ENCODE results near the gene TMEM158. TPM values are rescaled to one million over a fixed set of nuclear protein-coding genes. Genes with fewer than 3 reads are reported as not detected.

TMEM158 gene
- total and polyA plus RNA-seq, 2 of the 8 experiments (the other 6 are each of a cell fraction or from before 2014, with no cell fraction given) = 6.8 to 30.3 TPM

- H4K20me1 ChIP-seq (replicated peaks in 1 of 2; ENCODE audit: control insufficient read depth in 1 of 2, insufficient read depth in 2 of 2, low read length in 2 of 2) = no peaks in the 10 kb centered on the region
- peak overlapping the region; percentile 64; the same call in 1 of the 2 replicates for H2BK12ac ChIP-seq (ENCODE audit: low read depth, low read length)
- peak overlapping the region; percentile 53; the same call in 1 of the 2 replicates for H2AFZ ChIP-seq (ENCODE audit: low read length)
- H3K79me1 ChIP-seq (ENCODE audit: low read depth, low read length) = no peaks in the 10 kb centered on the region
- H2BK20ac ChIP-seq (ENCODE audit: low read length) = 0 out of 2 replicates have a peak overlapping the region, but pooled peaks have one; percentile 37
- H3K4me3 ChIP-seq (ENCODE audit: extremely low read depth in 1 of 4, insufficient read depth in 2 of 4, low read depth in 3 of 4, low read length in 4 of 4) = no peak overlapping the region
- H4K8ac ChIP-seq (ENCODE audit: extremely low read depth, insufficient read depth, low read length) = no peak overlapping the region
- H2AK5ac ChIP-seq (ENCODE audit: low read depth, low read length) = no peak overlapping the region
- no peaks in the 10 kb centered on the region for H3K9me3 ChIP-seq (ENCODE audit: insufficient read depth in 2 of 2, low read depth in 1 of 2, low read length in 1 of 2)
- H4K91ac ChIP-seq (replicated peaks; ENCODE audit: insufficient read length, low read length) = peak overlapping the region; percentile 26
- no peak overlapping the region for H3K4ac ChIP-seq (replicated peaks; ENCODE audit: insufficient read length, low read depth, low read length)
- no peak overlapping the region for H3K23ac ChIP-seq (ENCODE audit: insufficient read length)
- H3K36me3 ChIP-seq (ENCODE audit: control insufficient read depth in 2 of 4, insufficient read depth in 4 of 4, low read length in 3 of 4) = no peaks in the 10 kb centered on the region; a peak in 1 of 8 replicates
- H3K4me1 ChIP-seq (replicated peaks in 1 of 4; ENCODE audit: control insufficient read depth in 3 of 4, insufficient read depth in 4 of 4, low read length in 3 of 4) = peaks cover 0 to 6% (median 4%) of the 10 kb centered on the region in 4 experiments; a peak in 5 of 7 replicates
- peak overlapping the region; percentile 89; the same call in 1 of the 2 replicates for H2BK5ac ChIP-seq (ENCODE audit: low read depth, low read length)
- H3K18ac ChIP-seq (ENCODE audit: extremely low read depth, low read length) = peak overlapping the region; percentile 54; the same call in 1 of the 2 replicates
- no peak overlapping the region for H4K5ac ChIP-seq (ENCODE audit: insufficient read length, low read depth, low read length)
- H3K56ac ChIP-seq (replicated peaks; ENCODE audit: insufficient read length, low read depth, low read length) = no peak overlapping the region
- H3K27me3 ChIP-seq (replicated peaks in 1 of 4; ENCODE audit: control insufficient read depth in 3 of 4, extremely low read depth in 1 of 4, insufficient read depth in 3 of 4, low read length in 3 of 4) = no peaks in the 10 kb centered on the region; a peak in 2 of 7 replicates
- H2BK120ac ChIP-seq (replicated peaks; ENCODE audit: low read depth, low read length) = no peak overlapping the region
- no peaks in the 10 kb centered on the region for H3K79me2 ChIP-seq (ENCODE audit: control insufficient read depth in 1 of 2, insufficient read depth in 2 of 2, low read length in 2 of 2)
- H3K23me2 ChIP-seq (ENCODE audit: low read depth, low read length) = no peaks in the 10 kb centered on the region
- no peak overlapping the region for H3K27ac ChIP-seq (ENCODE audit: low read depth, low read length)
- CTCF ChIA-PET (ENCODE audit: partially characterized antibody) = interaction anchor here (0.9 to 2.7 kb wide), 4 partner anchors 9 to 35 kb away, joined by 3 to 11 read pairs (median 4); no protein-coding TSS in a partner anchor
- no peak overlapping the region for H3K14ac ChIP-seq (ENCODE audit: insufficient read length)
- no peak overlapping the region for H3K9ac ChIP-seq (replicated peaks in 1 of 4; ENCODE audit: extremely low read depth in 1 of 4, low read depth in 3 of 4, low read length in 3 of 4)
- WGBS, 2 experiments (ENCODE audit: extremely low coverage in 1 of 2, insufficient coverage in 1 of 2, insufficient read length in 1 of 2, insufficient replicate concordance in 2 of 2, low coverage in 1 of 2, low lambda C conversion rate in 2 of 2, missing lambda C conversion rate in 1 of 2) = 95% methylated on average over 7 of the region's 7 CpGs; no CpG with 5 or more reads in 1 of the 2 experiments
- H3K4me2 ChIP-seq (ENCODE audit: insufficient read depth in 1 of 2, low read depth in 2 of 2, low read length in 2 of 2) = no peak overlapping the region
- no peak for DNase-seq (ENCODE audit: low read depth in 1 of 2, low spot score in 2 of 2)
- POLR2A ChIA-PET (ENCODE audit: partially characterized antibody) = interaction anchor here (1.2 to 1.3 kb wide), 2 partner anchors 38 to 148 kb away, joined by 3 to 4 read pairs; no protein-coding TSS in a partner anchor
- no peak for FAIRE-seq
- no peak overlapping the region for H2BK15ac ChIP-seq (ENCODE audit: low read length)
- no peak for TF ChIP-seq POLR2AphosphoS5 (IDR thresholded peaks at IDR 0.05; ENCODE audit: low read depth, low read length)
- no peak for TF ChIP-seq USF2 (IDR thresholded peaks at IDR 0.05; ENCODE audit: low read length)
- TF ChIP-seq HDAC6 (IDR thresholded peaks at IDR 0.05; ENCODE audit: low read depth, low read length) = no peak
- TF ChIP-seq KDM5A (IDR thresholded peaks at IDR 0.05; ENCODE audit: low read length) = no peak
- TF ChIP-seq RAD21 (IDR thresholded peaks at IDR 0.05 in 1 of 2, conservative IDR thresholded peaks at IDR 0.05 in 1 of 2; ENCODE audit: low read depth in 2 of 2, low read length in 2 of 2) = no peak
- no peak for TF ChIP-seq PHF8 (conservative IDR thresholded peaks at IDR 0.05; ENCODE audit: low read depth, low read length)
- TF ChIP-seq CBX5 (IDR thresholded peaks at IDR 0.05; ENCODE audit: low read depth, low read length) = no peak
- no peak for TF ChIP-seq CBX8 (IDR thresholded peaks at IDR 0.05; ENCODE audit: borderline replicate concordance, low read depth, low read length)
- no peak for TF ChIP-seq SIN3A (conservative IDR thresholded peaks at IDR 0.05 in 1 of 2, IDR thresholded peaks at IDR 0.05 in 1 of 2; ENCODE audit: low read depth in 1 of 2, low read length in 2 of 2)
- TF ChIP-seq KDM1A (IDR thresholded peaks at IDR 0.05; ENCODE audit: borderline replicate concordance, low read length) = no peak
- no peak for TF ChIP-seq TEAD4 (IDR thresholded peaks at IDR 0.05; ENCODE audit: low read depth, low read length)
- no peak for TF ChIP-seq SP2 (IDR thresholded peaks at IDR 0.05; ENCODE audit: low read length)
Observed at GRCh38 chr3:45183872-45184262, 42.2 kb downstream of the TMEM158 start.

Data from H1 (cell line).